HL-60 (cell line): ENCODE results near the gene STK40.
A peak's percentile ranks its signal among the peaks of the same experiment; 100 is the strongest.

Source experiments
- DNase-seq, 2 experiments: peaks; one replicate each; pipeline ENCODE4 v3.0.0-alpha.2; 2010 to 2020; ENCODE audit warnings: low read depth in 1 of 2, low spot score in 1 of 2
- H3K27ac ChIP-seq: fragments of 250-450 bp; sonication (Bioruptor Pico); replicated peaks from 2 replicates; pipeline ENCODE4 v1.5.1; 2020; ENCODE audit warnings: mild to moderate bottlenecking, moderate library complexity
- H3K27me3 ChIP-seq: fragments of 250-450 bp; sonication (Bioruptor Pico); 2 replicates; pipeline ENCODE4 v1.5.1; 2021; ENCODE audit warnings: mild to moderate bottlenecking, moderate library complexity; ENCODE audit not compliant: insufficient read depth, poor library complexity, severe bottlenecking
- H3K4me3 ChIP-seq: replicated peaks from 2 replicates; pipeline ENCODE4 v1.5.1; 2011; ENCODE audit warnings: mild to moderate bottlenecking, control low read depth, low read length; ENCODE audit not compliant: insufficient read depth
- GABPA ChIP-seq: IDR thresholded peaks from 2 replicates; pipeline ENCODE4 v1.6.1; 2012; ENCODE audit warnings: low read depth
- POLR2AphosphoS5 ChIP-seq: IDR thresholded peaks from 2 replicates; pipeline ENCODE4 v1.6.1; 2012; ENCODE audit warnings: low read depth
- SPI1 ChIP-seq: IDR thresholded peaks from 2 replicates; pipeline ENCODE4 v1.6.1; 2012; ENCODE audit warnings: low read depth, mild to moderate bottlenecking, borderline replicate concordance
- TF ChIP-seq, protein P1 (sequence below): IDR thresholded peaks from one replicate; pipeline ENCODE4 v1.5.1; 2011; ENCODE audit warnings: low read length, control low read depth, inconsistent platforms; ENCODE audit not compliant: insufficient read depth
- TF ChIP-seq, protein P2 (sequence below): IDR thresholded peaks from 2 replicates; pipeline ENCODE4 v1.6.1; 2012; ENCODE audit warnings: low read depth; ENCODE audit not compliant: insufficient replicate concordance

STK40 gene

DNA sequence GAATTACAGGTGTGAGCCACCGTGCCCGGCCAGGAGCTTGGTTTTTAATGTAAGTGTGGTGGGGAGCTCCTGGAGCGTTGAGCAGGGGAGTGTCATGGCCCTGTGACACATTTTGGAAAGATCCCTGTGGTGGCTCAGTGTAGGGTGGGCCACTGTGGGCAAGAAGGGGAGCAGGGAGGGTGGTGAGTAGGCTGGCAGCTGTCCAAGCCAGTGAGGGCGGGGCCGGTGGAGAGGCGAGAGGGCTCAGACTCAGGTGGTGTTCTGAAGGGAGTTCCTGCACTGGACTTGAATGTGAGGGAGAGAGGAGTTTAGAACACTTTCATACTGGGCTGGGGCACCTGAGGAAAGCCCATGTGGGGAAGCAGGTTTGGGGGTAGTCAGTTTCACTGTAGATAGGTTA is 59.2 kb downstream of the STK40 start:
- no peak overlapping the region for H3K27ac ChIP-seq
- peaks cover 9% of the 10 kb centered on the region for H3K27me3 ChIP-seq
- TF ChIP-seq POLR2AphosphoS5: no peak
- H3K4me3 ChIP-seq: no peak overlapping the region
- DNase-seq: no peak

DNA sequence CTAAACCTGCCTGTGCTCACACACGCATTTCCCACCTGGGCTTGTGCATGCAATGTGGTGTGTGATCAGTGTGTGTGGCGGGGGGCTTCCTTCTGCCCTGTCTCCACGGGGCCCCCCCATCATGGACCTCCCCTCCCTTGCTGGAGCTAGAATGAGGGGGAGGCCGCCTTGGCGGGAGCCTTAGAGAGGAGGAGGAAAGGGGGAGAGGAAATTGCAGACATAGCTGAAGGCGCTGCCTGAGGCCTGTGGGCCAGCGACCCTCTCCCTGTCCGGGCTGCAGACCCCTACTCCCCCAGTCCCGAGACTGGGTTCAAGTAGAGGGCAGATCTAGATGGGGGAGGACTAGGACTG is 61.4 kb downstream of the STK40 start:
- H3K27me3 ChIP-seq: peaks cover 9% of the 10 kb centered on the region
- DNase-seq: no peak
- no peak overlapping the region for H3K27ac ChIP-seq
- TF ChIP-seq, protein P1, sequence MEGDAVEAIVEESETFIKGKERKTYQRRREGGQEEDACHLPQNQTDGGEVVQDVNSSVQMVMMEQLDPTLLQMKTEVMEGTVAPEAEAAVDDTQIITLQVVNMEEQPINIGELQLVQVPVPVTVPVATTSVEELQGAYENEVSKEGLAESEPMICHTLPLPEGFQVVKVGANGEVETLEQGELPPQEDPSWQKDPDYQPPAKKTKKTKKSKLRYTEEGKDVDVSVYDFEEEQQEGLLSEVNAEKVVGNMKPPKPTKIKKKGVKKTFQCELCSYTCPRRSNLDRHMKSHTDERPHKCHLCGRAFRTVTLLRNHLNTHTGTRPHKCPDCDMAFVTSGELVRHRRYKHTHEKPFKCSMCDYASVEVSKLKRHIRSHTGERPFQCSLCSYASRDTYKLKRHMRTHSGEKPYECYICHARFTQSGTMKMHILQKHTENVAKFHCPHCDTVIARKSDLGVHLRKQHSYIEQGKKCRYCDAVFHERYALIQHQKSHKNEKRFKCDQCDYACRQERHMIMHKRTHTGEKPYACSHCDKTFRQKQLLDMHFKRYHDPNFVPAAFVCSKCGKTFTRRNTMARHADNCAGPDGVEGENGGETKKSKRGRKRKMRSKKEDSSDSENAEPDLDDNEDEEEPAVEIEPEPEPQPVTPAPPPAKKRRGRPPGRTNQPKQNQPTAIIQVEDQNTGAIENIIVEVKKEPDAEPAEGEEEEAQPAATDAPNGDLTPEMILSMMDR: no peak
- no peak for TF ChIP-seq GABPA
- no peak for TF ChIP-seq SPI1
- TF ChIP-seq, protein P2, sequence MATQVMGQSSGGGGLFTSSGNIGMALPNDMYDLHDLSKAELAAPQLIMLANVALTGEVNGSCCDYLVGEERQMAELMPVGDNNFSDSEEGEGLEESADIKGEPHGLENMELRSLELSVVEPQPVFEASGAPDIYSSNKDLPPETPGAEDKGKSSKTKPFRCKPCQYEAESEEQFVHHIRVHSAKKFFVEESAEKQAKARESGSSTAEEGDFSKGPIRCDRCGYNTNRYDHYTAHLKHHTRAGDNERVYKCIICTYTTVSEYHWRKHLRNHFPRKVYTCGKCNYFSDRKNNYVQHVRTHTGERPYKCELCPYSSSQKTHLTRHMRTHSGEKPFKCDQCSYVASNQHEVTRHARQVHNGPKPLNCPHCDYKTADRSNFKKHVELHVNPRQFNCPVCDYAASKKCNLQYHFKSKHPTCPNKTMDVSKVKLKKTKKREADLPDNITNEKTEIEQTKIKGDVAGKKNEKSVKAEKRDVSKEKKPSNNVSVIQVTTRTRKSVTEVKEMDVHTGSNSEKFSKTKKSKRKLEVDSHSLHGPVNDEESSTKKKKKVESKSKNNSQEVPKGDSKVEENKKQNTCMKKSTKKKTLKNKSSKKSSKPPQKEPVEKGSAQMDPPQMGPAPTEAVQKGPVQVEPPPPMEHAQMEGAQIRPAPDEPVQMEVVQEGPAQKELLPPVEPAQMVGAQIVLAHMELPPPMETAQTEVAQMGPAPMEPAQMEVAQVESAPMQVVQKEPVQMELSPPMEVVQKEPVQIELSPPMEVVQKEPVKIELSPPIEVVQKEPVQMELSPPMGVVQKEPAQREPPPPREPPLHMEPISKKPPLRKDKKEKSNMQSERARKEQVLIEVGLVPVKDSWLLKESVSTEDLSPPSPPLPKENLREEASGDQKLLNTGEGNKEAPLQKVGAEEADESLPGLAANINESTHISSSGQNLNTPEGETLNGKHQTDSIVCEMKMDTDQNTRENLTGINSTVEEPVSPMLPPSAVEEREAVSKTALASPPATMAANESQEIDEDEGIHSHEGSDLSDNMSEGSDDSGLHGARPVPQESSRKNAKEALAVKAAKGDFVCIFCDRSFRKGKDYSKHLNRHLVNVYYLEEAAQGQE: no peak
- TF ChIP-seq POLR2AphosphoS5: no peak
- no peak overlapping the region for H3K4me3 ChIP-seq

DNA sequence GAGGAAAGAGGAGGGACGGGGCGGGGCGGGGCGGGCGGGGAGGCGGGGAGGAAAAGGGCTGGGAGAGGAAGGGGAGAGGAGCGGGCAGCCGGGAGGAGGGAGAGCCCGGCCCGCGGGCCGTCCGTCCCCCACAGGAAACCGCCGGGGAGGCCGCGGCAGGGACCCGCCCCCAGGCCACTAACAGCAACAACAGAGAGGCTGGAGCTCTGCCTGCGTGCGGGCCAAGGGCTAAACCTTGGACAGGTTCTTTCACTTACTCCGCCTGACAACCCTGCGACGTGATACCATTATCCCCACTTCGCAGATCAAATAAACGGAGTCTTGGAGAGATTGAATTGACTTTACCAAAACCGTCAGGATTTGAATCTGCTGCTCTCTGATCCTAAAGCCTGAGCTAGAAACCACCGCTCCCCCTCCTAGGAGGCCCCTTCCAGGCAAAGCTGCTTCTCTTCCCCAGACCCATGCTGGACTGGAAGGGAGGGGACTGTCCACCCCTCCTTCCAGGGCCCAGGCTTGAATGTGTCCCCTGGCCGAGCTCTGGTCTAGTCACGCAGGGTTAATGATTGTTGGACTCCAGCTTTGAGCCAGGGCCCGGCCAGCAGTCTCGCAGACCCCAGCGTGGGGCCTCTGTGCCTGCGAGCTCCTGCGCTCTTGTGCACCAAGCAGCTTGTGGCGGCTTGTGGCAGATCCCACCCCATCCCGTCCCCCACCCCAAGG is 61.9 kb downstream of the STK40 start, which contains the start of gene EVA1B:
Gene EVA1B, minus strand, starts transcription at position 10 of the 717 bp plus-strand sequence. CDS start 608 bp downstream, outside the sequence.
- TF ChIP-seq SPI1 (no peak), GABPA (no peak), POLR2AphosphoS5 (no peak)
- TF ChIP-seq, protein P2: peak; percentile 46
- TF ChIP-seq, protein P1: no peak

DNA sequence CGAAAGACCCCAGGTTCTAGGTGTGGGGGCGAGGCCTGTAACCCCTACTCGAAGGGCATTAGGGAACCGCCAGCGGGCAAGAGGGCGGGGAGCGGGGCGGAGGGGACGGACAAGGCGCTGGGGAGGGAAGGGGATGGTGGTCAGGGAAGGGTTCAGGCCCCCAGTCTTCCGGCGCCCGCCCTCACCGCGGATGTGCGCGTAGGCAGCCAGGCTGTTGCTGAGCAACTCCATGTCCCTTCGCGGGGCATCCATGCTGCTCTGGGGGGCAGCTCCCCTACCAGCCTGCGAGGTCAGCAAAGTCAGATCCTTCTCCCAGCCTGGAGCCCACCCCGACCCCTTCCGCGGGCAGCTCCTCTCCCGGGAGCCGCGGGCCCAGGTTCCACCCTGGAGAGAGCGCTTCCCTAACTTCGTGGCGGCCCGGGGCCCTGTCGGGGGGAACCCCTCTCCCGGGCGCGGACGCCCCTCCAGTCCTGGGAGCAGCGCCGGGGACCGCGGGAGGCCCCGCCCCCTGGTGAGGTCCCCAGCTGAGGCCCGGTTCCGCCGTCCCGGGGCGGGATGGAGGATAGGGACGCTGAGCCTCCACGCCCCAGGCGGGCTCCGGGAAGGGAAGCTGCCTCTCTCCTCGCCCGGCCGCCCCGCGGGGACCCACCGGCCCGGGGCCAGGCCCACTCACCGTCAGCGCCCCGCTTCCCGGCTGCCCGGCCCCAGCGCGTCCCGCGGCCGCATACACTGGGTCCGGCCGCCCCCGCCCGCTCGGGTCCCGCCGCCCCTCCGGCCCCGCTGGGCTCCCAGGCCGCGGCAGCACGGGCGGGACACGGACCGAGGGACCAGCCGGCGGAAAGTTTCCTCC is 62.7 kb downstream of the STK40 start:
- peaks cover 9% of the 10 kb centered on the region for H3K27me3 ChIP-seq
- DNase-seq: no peak
- peak overlapping the region; percentile 52 for H3K4me3 ChIP-seq
- H3K27ac ChIP-seq: no peak overlapping the region
- TF ChIP-seq, protein P2: no peak
- TF ChIP-seq POLR2AphosphoS5: no peak
- no peak for TF ChIP-seq GABPA
- no peak for TF ChIP-seq SPI1
- TF ChIP-seq, protein P1: no peak

More for the DNA sequence above, 61.9 kb downstream of the STK40 start, which contains the start of gene EVA1B:
- H3K27me3 ChIP-seq: peaks cover 9% of the 10 kb centered on the region
- H3K27ac ChIP-seq: no peak within 1 kb of the TSS
- H3K4me3 ChIP-seq: peak within 1 kb of the TSS; percentile 52
- DNase-seq: peak in 1 of 2 experiments; percentile 66
